Epidermal melanocyte (primary cell): ENCODE measurements around the gene S100A7.
"Not testable (repeated sequence)": the region's sequence is repeated elsewhere in the genome, so short reads cannot be mapped to it uniquely, and the experiment has no call there.

Experiments used
- DNase-seq: peaks from one replicate; pipeline ENCODE4 v3.0.0; 2011; ENCODE audit warnings: low spot score; ENCODE audit not compliant: insufficient read length

Gene S100A7

GRCh38 chr1:153476491-153477093 lies 16.1 kb upstream of the S100A7 start:
- no peak for DNase-seq

GRCh38 chr1:153475282-153475681 lies 14.8 kb upstream of the S100A7 start:
- no peak for DNase-seq

- no peak for DNase-seq
Measured at GRCh38 chr1:153474347-153474746, 13.9 kb upstream of the S100A7 start.

GRCh38 chr1:153470707-153471106 lies 10.3 kb upstream of the S100A7 start:
- DNase-seq, result no peak

- no peak for DNase-seq
Measured at GRCh38 chr1:153466908-153467307, 6.5 kb upstream of the S100A7 start.

- DNase-seq, result no peak
Measured at GRCh38 chr1:153465811-153466636, 5.6 kb upstream of the S100A7 start.

GRCh38 chr1:153462741-153463140 lies 2.3 kb upstream of the S100A7 start:
- DNase-seq, result not testable (repeated sequence)

- no peak for DNase-seq
Measured at GRCh38 chr1:153459655-153460054, 796 bp downstream of the S100A7 start.

- no peak for DNase-seq
Measured at GRCh38 chr1:153456396-153456795, 4.1 kb downstream of the S100A7 start.

GRCh38 chr1:153448851-153449250 lies 11.6 kb downstream of the S100A7 start:
- DNase-seq, result not testable (repeated sequence)

- DNase-seq, result no peak
Measured at GRCh38 chr1:153447498-153448170, 12.8 kb downstream of the S100A7 start.

- DNase-seq, result no peak
Measured at GRCh38 chr1:153444078-153444477, 16.4 kb downstream of the S100A7 start.

GRCh38 chr1:153443486-153443885 lies 17.0 kb downstream of the S100A7 start:
- no peak for DNase-seq

GRCh38 chr1:153441238-153441755 lies 19.2 kb downstream of the S100A7 start:
- DNase-seq, result no peak

- no peak for DNase-seq
Measured at GRCh38 chr1:153439273-153439672, 21.2 kb downstream of the S100A7 start.

- no peak for DNase-seq
Measured at GRCh38 chr1:153438599-153438998, 21.9 kb downstream of the S100A7 start.

GRCh38 chr1:153437236-153437635 lies 23.2 kb downstream of the S100A7 start:
- no peak for DNase-seq

GRCh38 chr1:153434746-153435455 lies 25.6 kb downstream of the S100A7 start:
- DNase-seq, result no peak

GRCh38 chr1:153432874-153433681 lies 27.4 kb downstream of the S100A7 start:
- no peak for DNase-seq

GRCh38 chr1:153431928-153432327 lies 28.5 kb downstream of the S100A7 start:
- no peak for DNase-seq

GRCh38 chr1:153431427-153431826 lies 29.0 kb downstream of the S100A7 start:
- no peak for DNase-seq
